D341Med (cell line): ENCODE data around the gene SLC44A4.
"Not testable (repeated sequence)": the region's sequence is repeated elsewhere in the genome, so short reads cannot be mapped to it uniquely, and the experiment has no call there.

Experiments used
- DNase-seq: peaks from one replicate; pipeline ENCODE4 v3.0.0; 2012; ENCODE audit warnings: low spot score

SLC44A4 gene

DNA sequence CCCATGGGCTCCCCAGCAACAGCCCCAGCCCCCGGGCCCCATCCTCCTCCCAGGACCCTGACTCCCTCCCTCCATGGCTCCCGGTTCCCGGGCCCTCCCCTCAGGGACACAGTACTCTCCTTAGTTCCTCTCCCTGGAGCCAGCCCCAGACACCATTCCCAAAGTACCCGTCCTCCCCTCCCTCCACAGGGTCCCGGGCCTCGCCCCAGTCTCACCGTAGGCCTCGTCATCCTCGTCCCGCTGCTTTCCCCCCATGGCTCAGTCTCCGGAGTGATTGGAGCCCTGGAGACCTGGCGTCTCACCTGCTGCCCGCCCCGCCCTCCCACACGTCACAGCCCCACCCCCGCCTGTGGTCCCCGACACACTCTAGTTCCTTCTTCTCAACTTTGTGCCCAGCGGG lies at the start of gene SLC44A4:
Gene SLC44A4, minus strand, starts transcription at position 272 of the 400 bp plus-strand sequence. Its CDS starts 17 bp downstream, at position 255.
- DNase-seq, result no peak

DNA sequence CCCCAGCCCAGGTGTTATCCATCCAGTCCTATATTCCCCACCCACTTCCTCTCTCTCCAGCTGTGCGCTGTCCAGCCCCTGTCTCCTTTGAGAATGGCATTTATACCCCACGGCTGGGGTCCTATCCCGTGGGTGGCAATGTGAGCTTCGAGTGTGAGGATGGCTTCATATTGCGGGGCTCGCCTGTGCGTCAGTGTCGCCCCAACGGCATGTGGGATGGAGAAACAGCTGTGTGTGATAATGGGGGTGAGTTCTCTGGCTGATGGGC lies 49.8 kb upstream of the SLC44A4 start:
- DNase-seq, result no peak

DNA sequence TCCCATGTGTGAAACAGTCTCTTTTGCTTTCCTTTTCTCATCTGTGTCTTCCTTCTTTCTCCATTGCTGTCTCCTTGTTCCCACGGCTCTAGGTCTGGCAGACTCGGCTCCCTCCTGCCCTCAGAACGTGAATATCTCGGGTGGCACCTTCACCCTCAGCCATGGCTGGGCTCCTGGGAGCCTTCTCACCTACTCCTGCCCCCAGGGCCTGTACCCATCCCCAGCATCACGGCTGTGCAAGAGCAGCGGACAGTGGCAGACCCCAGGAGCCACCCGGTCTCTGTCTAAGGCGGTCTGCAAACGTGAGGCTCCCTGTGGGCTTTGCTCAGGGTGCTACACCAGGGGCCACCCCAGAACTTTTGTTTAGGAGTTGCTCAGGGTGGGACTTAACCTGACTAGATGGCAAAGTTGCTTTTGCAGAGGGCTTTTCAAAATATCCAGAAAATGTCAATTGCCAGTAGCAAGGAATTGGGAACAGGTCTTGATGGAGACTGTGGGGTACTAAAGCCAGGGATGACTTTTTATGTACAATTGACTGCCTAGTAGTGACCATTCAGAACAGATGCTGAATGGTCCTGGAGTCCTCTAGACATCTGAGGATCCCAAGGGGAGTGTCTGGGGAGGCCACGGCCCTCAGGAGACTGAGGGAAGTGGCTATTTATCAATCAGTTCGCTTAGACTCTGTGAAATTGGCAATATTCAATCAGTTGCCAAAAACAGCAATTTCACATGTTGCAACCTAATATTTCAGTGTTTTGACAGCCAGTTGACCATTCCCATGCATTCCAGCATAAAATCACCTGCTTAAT lies 49.3 kb upstream of the SLC44A4 start:
- no peak for DNase-seq

DNA sequence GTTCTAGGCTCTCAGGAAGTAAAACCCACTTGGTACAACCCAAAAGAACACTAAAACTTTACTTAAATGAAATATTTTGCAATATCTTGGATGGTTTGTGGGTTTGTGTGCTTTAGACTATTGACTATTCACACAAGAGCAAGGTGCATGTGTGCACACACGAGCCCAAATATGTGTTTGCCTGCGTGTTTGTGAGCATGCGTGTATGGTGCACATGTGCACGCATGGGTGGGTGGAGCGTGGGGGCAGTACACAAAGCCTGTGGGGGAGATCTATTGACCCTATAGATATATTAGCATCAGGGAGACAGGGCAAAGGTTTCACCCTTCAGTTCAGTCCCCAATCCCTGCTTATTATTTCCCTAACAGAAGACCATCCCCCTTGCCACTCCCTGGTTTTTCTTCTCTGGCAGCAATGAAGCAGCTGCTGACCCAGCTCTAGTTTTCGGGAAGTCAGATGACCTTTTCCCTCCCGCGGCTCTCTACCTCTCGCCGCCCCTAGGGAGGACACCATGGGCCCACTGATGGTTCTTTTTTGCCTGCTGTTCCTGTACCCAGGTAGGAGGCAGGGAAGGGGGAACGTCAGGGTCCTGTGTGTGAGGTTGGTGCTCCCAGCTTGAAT lies 48.6 kb upstream of the SLC44A4 start, which contains the start of gene C2:
Gene C2, plus strand, starts transcription at position 476 of the 621 bp plus-strand sequence. Its CDS starts 36 bp downstream, at position 512.
- DNase-seq, result no peak

DNA sequence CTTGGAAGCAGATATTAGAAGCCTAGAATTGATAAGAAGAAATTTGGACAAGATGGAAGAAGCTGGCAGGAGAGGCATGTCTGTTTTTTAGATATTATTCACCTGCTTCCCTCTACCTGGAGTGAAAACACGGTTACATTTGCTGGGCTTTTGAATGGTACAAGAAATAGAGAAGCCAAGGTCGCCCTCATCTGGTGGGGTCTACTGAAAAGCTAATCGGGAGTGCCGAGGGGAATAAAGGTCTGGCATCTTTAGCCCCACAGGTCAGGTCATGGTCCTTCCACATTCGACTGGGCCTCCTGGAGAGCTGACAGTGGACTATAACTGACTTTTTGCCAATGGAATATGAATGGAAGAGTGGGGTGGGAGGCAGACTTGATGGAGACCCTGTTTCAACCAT lies 44.1 kb upstream of the SLC44A4 start:
- DNase-seq, result no peak

DNA sequence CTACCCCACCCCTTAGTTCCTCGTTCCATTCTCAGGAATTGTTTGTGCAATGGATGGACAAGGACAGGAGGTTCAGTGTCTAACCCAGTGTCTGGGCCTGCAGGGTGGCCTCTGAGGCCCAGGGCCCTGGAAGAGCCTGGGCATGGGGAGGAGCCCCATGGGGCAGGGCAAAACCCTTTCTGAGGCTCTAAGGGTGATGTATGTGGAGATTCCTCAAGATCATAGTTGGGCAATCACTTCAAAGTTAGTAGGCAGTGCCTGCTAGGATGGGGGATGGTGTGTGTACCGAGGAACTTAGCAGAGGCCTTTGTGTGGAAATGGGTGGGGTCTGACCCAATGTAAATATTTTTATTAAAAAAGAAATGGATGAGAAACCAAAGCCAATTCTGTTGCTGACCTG lies 42.0 kb upstream of the SLC44A4 start:
- DNase-seq, result no peak

DNA sequence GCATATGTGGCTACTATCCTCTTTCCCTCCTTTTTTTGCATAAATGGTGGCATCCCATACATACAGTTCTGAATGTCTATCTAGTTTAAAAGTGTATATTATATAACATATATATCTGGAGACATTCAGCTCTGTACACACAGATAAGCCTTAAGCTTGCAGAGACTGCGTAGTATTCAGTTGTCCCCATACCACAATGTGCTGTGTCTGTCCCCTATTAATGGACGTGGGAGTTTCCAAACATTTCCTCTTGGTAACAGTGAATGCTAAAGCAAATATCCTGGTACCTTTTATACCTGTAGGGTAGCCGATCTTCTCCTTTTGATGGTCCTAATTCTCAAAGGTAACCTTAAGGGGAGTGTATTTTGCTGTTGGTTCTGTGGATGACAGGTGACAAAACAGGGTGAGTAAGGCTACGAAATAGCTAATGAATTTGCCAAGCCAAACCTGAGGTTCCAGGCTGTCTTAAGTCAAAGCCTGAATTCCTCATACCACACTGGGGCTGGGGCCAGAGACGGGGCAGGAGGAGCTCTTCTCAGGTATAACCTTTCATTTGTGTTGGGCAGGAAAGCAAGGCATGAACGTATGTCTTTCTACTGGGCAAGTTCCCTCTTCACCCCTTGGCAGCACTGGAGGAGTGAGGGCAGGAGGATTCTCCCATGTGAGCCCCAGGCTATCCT lies 41.0 kb upstream of the SLC44A4 start:
- DNase-seq, result no peak

DNA sequence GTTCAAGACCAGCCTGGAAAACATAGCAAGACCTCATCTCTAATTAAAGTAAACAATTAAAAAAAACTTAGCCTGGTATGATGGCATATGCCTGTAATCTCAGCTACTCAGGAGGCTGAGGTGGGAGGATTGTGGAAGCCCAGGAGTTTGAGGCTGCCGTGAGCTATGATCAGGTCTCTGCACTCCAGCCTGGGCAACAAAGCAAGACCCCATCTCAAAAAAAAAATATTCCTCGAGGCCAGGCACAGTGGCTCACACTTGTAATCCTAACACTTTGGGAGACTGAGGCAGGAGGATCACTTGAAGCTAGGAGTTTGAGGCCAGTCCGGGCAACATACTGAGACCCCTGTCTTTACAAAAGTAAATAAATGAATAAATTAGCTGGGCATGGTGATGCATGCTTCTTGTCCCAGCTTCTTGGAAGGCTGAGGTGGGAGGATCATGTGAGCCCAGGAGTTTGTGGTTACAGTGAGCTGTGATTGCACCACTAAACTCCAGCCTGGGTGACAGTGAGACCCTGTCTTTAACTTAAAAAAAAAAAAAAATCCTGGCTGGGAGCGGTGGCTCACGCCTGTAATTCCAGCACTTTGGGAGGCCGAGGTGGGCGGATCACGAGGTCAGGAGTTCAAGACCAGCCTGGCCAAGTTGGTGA lies 39.4 kb upstream of the SLC44A4 start:
- DNase-seq, result no peak

DNA sequence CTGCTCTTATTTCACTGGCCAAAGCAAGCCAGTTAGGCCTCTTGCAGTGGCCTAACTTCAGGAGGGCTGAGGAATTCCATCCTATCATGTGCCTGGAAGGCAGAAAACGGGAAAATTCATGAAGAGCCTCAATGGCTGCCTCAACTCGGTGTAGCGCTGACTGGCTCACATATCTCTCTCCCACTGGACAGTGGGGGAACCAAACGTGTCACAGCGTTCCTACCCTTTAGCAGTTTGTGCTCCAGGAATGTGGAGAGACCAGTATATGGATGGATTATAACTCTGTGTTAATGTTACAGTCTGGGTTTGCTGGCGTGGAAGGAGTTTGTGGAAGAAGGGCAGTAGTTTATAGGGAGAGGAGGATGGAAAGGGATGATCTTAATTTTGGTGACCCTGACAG lies 37.0 kb upstream of the SLC44A4 start:
- no peak for DNase-seq

DNA sequence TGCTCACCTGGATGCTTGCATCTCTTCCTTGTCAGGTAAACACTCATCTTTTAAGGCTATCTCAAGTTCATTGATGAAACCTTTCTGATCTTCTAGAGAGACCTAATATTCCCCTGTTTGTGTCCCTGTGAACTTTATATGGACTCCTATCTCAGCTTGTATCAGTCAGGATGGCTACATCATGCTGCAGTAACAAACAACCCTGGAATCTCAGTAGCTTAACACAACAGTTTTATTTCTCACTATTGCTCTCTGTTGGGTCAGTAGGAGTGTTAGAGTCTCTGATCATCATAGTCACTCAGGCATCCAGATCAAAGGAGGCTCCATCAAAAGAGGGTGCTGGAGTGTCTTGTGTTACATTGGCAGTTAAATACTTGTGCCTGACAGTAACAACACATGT lies 36.6 kb upstream of the SLC44A4 start:
- no peak for DNase-seq

DNA sequence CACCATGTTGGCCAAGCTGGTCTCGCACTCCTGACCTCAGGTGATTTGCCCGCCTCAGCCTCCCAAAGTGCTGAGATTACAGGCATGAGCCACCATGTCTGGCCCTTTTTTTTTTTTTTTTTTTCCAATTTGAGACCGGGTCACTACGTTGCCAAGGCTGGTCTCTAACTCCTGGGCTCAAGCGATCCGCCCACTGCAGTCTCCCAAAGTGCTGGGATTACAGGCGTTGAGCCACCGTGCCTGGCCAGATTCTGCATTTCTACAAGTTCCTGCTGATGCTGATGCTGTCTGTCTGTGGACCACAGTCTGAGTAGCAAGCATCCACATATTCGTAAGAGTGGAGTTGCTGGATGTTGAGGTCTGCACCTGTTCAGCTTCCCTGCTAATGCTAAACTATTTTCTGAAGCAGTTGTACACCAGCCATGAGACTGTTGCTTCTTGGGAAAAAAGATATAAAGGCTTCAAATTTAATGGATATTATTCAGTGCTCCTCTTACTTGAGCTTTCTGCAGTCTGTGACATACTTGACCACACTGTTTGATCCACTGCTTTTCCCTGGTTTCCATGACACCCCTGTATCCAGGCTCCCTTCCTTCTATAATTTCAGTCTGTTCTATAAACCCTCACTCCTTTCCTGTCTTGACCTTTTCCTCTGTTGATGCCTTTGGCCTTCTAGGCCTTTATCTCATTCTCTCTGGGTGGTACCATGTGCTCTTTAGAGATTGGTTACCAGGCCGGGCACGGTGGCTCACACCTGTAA lies 33.2 kb upstream of the SLC44A4 start:
- no peak for DNase-seq

DNA sequence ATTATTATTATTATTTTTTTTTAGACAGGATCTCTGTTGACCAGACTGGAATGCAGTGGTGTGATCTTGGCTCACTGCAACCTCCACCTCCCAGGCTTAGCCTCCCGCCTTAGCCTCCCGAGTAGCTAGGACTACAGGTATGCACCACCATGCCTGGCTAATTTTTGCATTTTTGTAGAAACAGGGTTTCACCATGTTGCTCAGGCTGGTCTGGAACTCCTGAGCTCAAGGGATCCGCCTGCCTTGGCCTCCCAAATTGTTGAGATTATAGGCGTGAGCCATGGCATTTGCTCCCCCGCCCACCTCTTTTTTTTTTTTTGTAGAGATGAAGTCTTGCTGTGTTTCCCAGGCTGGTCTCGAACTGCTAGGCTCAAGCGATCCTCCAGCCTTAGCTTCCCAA lies 30.5 kb upstream of the SLC44A4 start:
- not testable (repeated sequence) for DNase-seq

DNA sequence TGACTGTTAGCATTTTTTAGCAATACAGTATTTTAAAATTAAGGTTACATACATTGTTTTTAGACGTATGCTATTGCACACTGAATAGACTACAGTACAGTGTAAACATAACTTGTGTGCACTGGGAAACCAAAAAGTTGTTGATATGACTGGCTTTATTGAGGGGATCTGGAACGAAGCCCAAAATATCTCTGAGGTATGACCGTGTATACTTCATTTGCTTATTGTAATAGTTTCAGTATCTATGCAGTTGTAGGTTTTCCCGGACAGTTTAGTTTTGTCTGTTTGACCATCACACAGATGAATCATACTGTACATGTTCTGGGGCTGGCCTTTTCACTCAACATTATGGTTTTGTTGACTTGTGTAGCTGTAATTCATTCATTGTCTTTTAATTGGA lies 30.0 kb upstream of the SLC44A4 start:
- no peak for DNase-seq

DNA sequence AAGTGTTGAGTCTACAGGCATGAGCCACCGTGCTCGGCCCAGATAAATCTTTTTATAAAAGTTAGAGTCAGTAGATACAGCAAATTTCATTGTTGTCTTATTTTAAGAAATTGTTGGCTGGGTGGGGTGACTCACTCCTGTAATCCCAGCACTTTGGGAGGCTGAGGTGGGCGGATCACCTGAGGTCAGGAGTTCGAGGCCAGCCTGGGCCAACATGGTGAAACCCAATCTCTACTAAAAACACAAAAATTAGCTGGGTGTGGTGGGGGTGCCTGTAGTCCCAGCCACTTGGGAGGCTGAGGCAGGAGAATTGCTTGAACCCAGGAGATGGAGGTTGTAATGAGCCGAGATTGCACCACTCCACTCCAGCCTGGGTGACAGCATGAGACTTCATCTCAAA lies 29.5 kb upstream of the SLC44A4 start:
- not testable (repeated sequence) for DNase-seq

DNA sequence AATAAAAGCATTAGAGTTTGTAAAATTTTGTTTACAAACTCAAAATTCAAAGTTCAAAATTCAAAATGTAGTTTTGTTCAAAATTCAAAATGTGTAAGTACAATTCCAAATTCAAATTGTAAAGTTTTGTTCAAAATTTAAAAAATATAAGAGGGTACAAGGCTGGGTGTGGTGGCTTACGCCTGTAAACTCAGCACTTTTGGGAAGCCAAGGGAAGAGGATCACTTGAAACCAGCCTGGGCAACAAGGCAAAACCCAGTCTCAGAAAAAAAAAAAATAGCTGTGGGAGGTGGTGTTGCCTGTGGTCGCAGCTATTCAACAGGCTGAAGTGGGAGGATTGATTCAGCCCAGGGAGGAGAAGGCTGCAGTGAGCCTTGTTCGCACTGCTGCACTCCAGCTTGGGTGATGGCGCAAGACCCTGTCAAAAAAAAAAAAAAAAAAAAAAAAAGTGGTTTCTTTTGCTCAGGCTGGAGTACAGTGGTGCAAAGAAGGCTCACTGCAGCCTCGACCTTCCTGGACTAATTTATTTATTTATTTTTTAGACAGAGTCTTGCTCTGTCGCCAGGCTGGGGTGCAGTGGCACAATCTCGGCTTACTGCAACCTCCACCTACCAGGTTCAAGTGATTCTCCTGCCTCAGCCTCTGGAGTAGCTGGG lies 28.5 kb upstream of the SLC44A4 start:
- no peak for DNase-seq

DNA sequence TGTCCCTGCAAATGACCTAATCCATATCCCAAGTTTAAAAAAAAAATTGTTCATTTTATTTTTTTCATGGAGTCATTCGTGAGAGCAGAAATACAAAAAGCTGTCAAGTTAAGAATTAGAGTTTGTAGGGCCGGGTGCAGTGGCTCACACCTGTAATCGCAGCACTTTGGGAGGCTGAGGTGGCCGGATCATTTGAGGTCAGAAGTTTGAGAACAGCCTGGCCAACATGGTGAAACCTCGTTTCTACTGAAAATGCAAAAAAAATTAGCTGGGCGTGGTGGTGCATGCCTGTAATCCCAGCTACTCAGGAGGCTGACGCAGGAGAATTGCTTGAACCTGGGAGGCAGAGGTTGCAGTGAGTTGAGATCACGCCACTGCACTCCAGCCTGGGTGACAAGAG lies 27.9 kb upstream of the SLC44A4 start:
- DNase-seq, result not testable (repeated sequence)

DNA sequence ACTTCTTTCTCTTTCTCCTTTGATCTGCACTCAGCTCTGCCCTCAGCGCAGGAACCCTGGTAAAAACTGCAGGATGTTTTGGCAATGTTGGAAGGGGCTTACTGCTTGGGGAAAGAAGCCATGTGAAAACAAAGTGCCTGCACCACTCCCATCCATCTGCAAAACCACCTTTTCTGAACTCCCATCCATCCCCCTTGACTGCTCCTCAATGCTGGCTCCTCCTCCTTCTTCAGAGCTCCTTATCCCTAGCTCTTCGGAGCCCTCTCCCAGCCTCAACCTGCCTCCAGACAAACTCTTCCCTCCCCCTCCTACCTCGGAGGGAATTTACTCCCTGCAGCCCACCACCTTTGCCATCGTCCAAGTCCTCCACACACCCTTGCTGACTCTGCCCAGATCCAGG lies 27.3 kb upstream of the SLC44A4 start:
- no peak for DNase-seq

DNA sequence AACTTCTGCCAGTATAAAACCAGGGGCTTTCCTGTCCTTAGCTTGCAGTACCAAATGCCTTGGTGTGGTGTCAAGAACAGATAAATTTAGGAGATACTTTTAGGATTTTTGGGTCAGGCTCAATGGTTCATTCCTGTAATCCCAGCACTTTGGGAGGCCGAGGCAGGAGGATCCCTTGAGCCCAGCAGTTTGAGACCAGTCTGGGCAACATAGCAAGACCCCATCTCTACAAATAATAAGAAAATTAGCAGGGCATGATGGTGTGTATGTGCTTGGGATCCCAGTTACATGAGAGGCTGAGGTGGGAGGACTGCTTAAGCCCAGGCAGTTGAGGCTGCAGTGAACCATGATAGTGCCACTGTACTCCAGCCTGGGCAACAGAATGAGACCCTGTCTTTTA lies 26.2 kb upstream of the SLC44A4 start:
- DNase-seq, result no peak

DNA sequence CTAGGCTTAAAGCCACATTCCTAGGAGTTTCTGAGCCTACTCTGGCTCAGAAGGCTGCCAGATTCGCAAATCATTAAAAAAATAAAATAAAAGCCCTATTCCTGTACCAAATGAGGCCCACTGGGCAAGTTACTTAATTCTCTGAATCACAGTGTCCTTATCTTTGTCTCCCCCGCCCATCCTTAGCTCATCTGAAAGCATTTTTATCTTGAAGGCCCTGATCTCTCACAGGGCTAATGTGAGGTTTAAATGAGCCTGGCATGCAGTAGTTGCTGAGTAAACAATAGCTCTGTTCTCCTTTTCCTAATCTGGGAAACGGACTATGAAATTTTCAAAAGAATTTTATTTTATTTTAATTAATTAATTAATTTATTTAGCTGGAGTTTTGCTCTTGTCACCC lies 25.2 kb upstream of the SLC44A4 start:
- no peak for DNase-seq

DNA sequence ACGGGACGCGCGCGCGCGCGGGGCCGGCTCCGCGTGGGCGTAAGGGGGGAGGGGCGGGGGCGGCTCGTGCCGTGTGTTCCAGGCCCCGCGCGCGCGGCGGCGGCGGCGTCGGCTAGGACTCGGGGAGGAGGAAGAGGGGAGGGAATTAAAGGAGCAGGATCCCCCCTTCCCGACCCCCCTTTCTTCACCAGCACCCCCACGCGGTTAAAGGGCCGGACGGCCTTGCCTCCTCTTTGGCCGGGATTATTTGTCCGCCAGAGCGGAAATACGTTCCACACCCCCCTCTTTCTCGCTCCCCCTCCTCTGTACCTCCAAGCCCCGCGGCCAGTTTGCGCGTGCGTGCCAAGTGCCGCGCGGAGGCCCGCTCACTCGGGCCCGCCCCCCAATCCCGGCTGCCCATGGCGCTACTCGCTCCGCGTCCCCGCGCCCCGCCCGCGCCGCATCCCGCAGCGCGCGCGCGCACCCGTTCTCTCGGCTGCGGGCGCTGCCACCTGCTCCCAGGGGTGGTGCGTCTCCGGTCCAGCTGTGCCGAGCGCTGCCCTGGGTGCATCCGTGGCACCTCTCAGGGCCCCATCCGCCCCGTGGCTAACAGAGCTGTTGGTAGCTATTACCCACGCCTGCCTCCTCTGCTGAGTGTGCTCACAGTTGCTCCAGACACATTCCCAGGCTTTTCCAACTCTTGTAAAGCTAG lies 23.3 kb upstream of the SLC44A4 start, which contains the start of gene ZBTB12:
Gene ZBTB12, minus strand, starts transcription at position 134 of the 691 bp plus-strand sequence. CDS start 781 bp downstream, outside the sequence.
- peak; percentile 99 for DNase-seq
